Chondrocyte (in vitro differentiated cells): Measurements from ENCODE around the gene OSBPL8. TPM values are rescaled to one million over a fixed set of nuclear protein-coding genes. Genes with fewer than 3 reads are reported as not detected.

Experiments used
- DNase-seq: peaks from one replicate; pipeline ENCODE4 v3.0.0; 2021; ENCODE audit warnings: mixed read lengths, low spot score
- H3K27ac Mint-ChIP-seq: one replicate; pipeline ENCODE4 v1.8.0; 2021; ENCODE audit warnings: mild to moderate bottlenecking, moderate library complexity, mixed read lengths; ENCODE audit not compliant: unreplicated experiment
- H3K27me3 Mint-ChIP-seq: 2 replicates; pipeline ENCODE4 v1.8.0; 2021; ENCODE audit warnings: low read depth, mixed read lengths
- H3K36me3 Mint-ChIP-seq: 2 replicates; pipeline ENCODE4 v1.8.0; 2021; ENCODE audit warnings: low read depth, mixed read lengths
- H3K4me1 Mint-ChIP-seq: 2 replicates; pipeline ENCODE4 v1.8.0; 2021; ENCODE audit warnings: low read depth, mild to moderate bottlenecking, mixed read lengths
- H3K4me3 Mint-ChIP-seq: one replicate; pipeline ENCODE4 v1.8.0; 2021; ENCODE audit warnings: mild to moderate bottlenecking, moderate library complexity, mixed read lengths; ENCODE audit not compliant: unreplicated experiment
- H3K9me3 Mint-ChIP-seq: 2 replicates; pipeline ENCODE4 v1.8.0; 2021; ENCODE audit warnings: low read depth, mixed read lengths
- total RNA-seq: library from RNA; stranded (reverse); gene quantifications from 3 replicates; pipeline ENCODE4 v1.2.1, GENCODE V29; 2021
- TF ChIP-seq, protein P1 (sequence below): fragments of 200-600 bp; sonication (generic); IDR thresholded peaks from 2 replicates; pipeline ENCODE4 v1.5.0; 2021; ENCODE audit warnings: antibody characterized with exemption, mild to moderate bottlenecking, moderate library complexity

OSBPL8 gene
- total RNA-seq, 1 donor from 2014 or later, result 105 TPM

DNA sequence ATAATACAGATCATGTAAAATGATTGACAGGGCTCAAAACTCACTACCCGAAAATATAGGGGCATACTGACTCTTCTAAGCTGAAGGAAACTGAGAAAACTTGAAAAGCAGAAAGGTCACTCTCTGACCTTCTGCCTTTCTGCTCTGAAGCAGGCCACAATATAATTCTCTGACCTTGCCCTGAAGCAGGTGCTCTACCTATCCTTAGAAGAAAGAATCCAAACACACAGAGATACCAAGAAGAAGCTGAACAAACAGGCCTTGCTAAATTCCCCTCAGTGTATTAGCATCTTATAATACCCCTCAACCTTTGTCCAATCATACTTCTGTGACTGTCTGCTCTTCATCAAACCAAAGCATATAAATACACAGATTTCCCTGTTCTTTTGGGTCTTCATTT lies 150.5 kb downstream of the OSBPL8 start:
- no peaks in the 10 kb centered on the region for H3K36me3 Mint-ChIP-seq
- H3K4me3 Mint-ChIP-seq, result no peak overlapping the region
- H3K4me1 Mint-ChIP-seq, result peaks cover 27% of the 10 kb centered on the region
- no peak for DNase-seq
- no peaks in the 10 kb centered on the region for H3K27me3 Mint-ChIP-seq
- peak overlapping the region; percentile 58 for H3K27ac Mint-ChIP-seq
- H3K9me3 Mint-ChIP-seq, result no peaks in the 10 kb centered on the region
- TF ChIP-seq, protein P1, sequence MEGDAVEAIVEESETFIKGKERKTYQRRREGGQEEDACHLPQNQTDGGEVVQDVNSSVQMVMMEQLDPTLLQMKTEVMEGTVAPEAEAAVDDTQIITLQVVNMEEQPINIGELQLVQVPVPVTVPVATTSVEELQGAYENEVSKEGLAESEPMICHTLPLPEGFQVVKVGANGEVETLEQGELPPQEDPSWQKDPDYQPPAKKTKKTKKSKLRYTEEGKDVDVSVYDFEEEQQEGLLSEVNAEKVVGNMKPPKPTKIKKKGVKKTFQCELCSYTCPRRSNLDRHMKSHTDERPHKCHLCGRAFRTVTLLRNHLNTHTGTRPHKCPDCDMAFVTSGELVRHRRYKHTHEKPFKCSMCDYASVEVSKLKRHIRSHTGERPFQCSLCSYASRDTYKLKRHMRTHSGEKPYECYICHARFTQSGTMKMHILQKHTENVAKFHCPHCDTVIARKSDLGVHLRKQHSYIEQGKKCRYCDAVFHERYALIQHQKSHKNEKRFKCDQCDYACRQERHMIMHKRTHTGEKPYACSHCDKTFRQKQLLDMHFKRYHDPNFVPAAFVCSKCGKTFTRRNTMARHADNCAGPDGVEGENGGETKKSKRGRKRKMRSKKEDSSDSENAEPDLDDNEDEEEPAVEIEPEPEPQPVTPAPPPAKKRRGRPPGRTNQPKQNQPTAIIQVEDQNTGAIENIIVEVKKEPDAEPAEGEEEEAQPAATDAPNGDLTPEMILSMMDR, result no peak

GRCh38 chr12:76407710-76408109 lies 151.9 kb downstream of the OSBPL8 start:
- TF ChIP-seq, protein P1, result no peak
- no peak for DNase-seq
- Mint-ChIP-seq H3K4me1 (peaks cover 32% of the 10 kb centered on the region), H3K9me3 (no peaks in the 10 kb centered on the region), H3K4me3 (no peak overlapping the region), H3K27me3 (no peaks in the 10 kb centered on the region), H3K27ac (no peak overlapping the region), H3K36me3 (no peaks in the 10 kb centered on the region)

GRCh38 chr12:76402259-76402658 lies 157.3 kb downstream of the OSBPL8 start:
- Mint-ChIP-seq H3K4me3 (no peak overlapping the region), H3K9me3 (no peaks in the 10 kb centered on the region), H3K36me3 (peaks cover 10% of the 10 kb centered on the region), H3K4me1 (peaks cover 4% of the 10 kb centered on the region), H3K27ac (no peak overlapping the region), H3K27me3 (no peaks in the 10 kb centered on the region)
- TF ChIP-seq, protein P1, result no peak
- DNase-seq, result no peak

DNA sequence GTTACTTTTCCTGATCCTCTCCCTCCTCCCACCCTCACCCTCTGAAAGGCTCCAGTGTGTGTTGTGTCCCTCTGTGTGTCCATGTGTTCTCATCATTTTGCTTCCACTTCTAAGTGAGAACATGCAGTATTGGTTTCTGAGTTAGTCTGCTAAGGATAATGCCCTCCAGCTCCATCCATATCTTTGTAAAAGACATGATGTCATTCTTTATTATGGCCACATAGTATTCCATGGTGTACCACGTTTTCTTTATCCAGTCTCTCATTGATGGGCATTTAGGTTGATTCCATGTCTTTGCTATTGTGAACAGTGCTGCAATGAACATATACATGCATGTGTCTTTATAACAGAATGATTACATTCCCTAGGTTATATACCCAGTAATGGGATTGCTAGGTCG lies 159.4 kb downstream of the OSBPL8 start:
- Mint-ChIP-seq H3K4me3 (no peak overlapping the region), H3K27ac (no peak overlapping the region), H3K36me3 (peaks cover 10% of the 10 kb centered on the region), H3K27me3 (no peaks in the 10 kb centered on the region), H3K4me1 (peaks cover 4% of the 10 kb centered on the region), H3K9me3 (no peaks in the 10 kb centered on the region)
- TF ChIP-seq, protein P1, result no peak
- DNase-seq, result no peak

DNA sequence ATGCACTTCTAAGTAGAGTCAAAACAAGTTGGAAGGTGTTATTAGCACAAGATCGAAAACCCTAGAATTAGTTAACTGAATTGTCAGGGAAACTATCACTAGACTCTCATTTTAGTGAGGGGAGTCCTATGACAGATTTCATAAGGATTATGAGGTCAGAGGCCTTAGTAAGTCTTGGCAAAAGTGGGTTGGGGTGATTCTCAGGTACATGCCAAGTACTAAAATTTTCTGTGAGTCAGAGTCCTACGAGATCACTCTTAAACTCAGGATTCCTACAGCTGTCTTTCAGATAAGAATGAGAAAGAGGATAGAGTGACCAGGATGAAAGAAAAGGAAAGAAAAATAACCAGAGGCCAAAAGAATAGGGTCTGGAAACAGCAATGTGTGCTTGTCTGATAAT lies 160.5 kb downstream of the OSBPL8 start:
- no peak overlapping the region for H3K4me3 Mint-ChIP-seq
- TF ChIP-seq, protein P1, result no peak
- no peaks in the 10 kb centered on the region for H3K9me3 Mint-ChIP-seq
- no peak overlapping the region for H3K27ac Mint-ChIP-seq
- H3K27me3 Mint-ChIP-seq, result no peaks in the 10 kb centered on the region
- H3K36me3 Mint-ChIP-seq, result peaks cover 12% of the 10 kb centered on the region
- peaks cover 4% of the 10 kb centered on the region for H3K4me1 Mint-ChIP-seq
- no peak for DNase-seq
